H1 (cell line): ENCODE measurements around the gene FANCF. TPM values are rescaled to one million over a fixed set of nuclear protein-coding genes. Genes with fewer than 3 reads are reported as not detected.
A peak's percentile ranks its signal among the peaks of the same experiment; 100 is the strongest.

Experiments
- CTCF ChIA-PET: fragments of 300-600 bp; sonication (Branson Sonifier 250); formaldehyde crosslinking; loops from one replicate; lab custom pipeline; 2021; ENCODE audit not compliant: partially characterized antibody; lab: Charles Lee
- POLR2A ChIA-PET: fragments of 300-600 bp; sonication (Branson Sonifier 250); formaldehyde crosslinking; loops from one replicate; lab custom pipeline; 2021; ENCODE audit warnings: inconsistent platforms; ENCODE audit not compliant: partially characterized antibody; lab: Charles Lee
- DNase-seq, 2 experiments: peaks; one replicate each; pipeline versions ENCODE4 v3.0.0 to v3.0.0-alpha.2; 2010 to 2022; ENCODE audit warnings: low spot score in 2 of 2, low read depth in 1 of 2, mixed read lengths in 1 of 2
- FAIRE-seq: peaks from 2 replicates; lab custom pipeline; 2011; peaks lifted over from hg19 to GRCh38; lab: Jason Lieb, UNC
- H2AFZ ChIP-seq: 2 replicates; pipeline ENCODE4 v1.8.1; 2012; ENCODE audit warnings: low read length, inconsistent platforms
- H2AK5ac ChIP-seq: 2 replicates; pipeline ENCODE4 v1.6.1; 2013; ENCODE audit warnings: low read depth, low read length
- H2BK120ac ChIP-seq: replicated peaks from 2 replicates; pipeline ENCODE3; 2013; ENCODE audit warnings: low read depth, low read length, inconsistent platforms
- H2BK12ac ChIP-seq: 2 replicates; pipeline ENCODE4 v1.6.1; 2013; ENCODE audit warnings: low read depth, low read length
- H2BK15ac ChIP-seq: 2 replicates; pipeline ENCODE4 v1.6.1; 2013; ENCODE audit warnings: low read length
- H2BK20ac ChIP-seq: 2 replicates; pipeline ENCODE4 v1.6.1; 2013; ENCODE audit warnings: low read length
- H2BK5ac ChIP-seq: 2 replicates; pipeline ENCODE4 v1.6.1; 2013; ENCODE audit warnings: low read depth, low read length
- H3K14ac ChIP-seq: 2 replicates; pipeline ENCODE4 v1.6.1; 2013; ENCODE audit warnings: inconsistent platforms; ENCODE audit not compliant: insufficient read length
- H3K18ac ChIP-seq: 2 replicates; pipeline ENCODE4 v1.6.1; 2013; ENCODE audit warnings: low read length; ENCODE audit errors: extremely low read depth
- H3K23ac ChIP-seq: 2 replicates; pipeline ENCODE4 v1.6.1; 2013; ENCODE audit warnings: inconsistent platforms; ENCODE audit not compliant: insufficient read length
- H3K23me2 ChIP-seq: 2 replicates; pipeline ENCODE4 v1.6.1; 2013; ENCODE audit warnings: low read depth, low read length
- H3K27ac ChIP-seq: 2 replicates; pipeline ENCODE4 v1.6.1; 2011; ENCODE audit warnings: low read depth, low read length, inconsistent platforms
- H3K27me3 ChIP-seq, 4 experiments: replicated peaks in 1 of 4; 1 replicate in 1 of 4; 2 replicates in 3 of 4; pipeline versions ENCODE4 v1.6.1 to v1.8.1; 2011 to 2013; ENCODE audit warnings: low read length in 3 of 4, mild to moderate bottlenecking in 3 of 4, inconsistent platforms in 2 of 4, mixed read lengths in 2 of 4, moderate library complexity in 1 of 4; ENCODE audit not compliant: control insufficient read depth in 3 of 4, insufficient read depth in 3 of 4; ENCODE audit errors: extremely low read depth in 1 of 4
- H3K36me3 ChIP-seq, 4 experiments: 2 replicates each; pipeline versions ENCODE4 v1.6.1 to v1.8.1; 2011 to 2013; ENCODE audit warnings: mild to moderate bottlenecking in 4 of 4, low read length in 3 of 4, moderate library complexity in 2 of 4, control low read depth in 1 of 4, inconsistent platforms in 1 of 4; ENCODE audit not compliant: insufficient read depth in 4 of 4, control insufficient read depth in 2 of 4
- H3K4ac ChIP-seq: replicated peaks from 2 replicates; pipeline ENCODE3; 2013; ENCODE audit warnings: low read length, low read depth, mixed read lengths, inconsistent platforms; ENCODE audit not compliant: insufficient read length
- H3K4me1 ChIP-seq, 4 experiments: replicated peaks in 1 of 4; 1 replicate in 1 of 4; 2 replicates in 3 of 4; pipeline versions ENCODE4 v1.6.1 to v1.8.1; 2011 to 2013; ENCODE audit warnings: low read length in 3 of 4, inconsistent platforms in 2 of 4, mixed read lengths in 1 of 4; ENCODE audit not compliant: insufficient read depth in 4 of 4, control insufficient read depth in 3 of 4
- H3K4me2 ChIP-seq, 2 experiments: 2 replicates each; pipeline versions ENCODE4 v1.6.1 to v1.8.1; 2011 to 2013; ENCODE audit warnings: low read depth in 2 of 2, low read length in 2 of 2, control low read depth in 1 of 2, inconsistent platforms in 1 of 2, mild to moderate bottlenecking in 1 of 2; ENCODE audit not compliant: insufficient read depth in 1 of 2
- H3K4me3 ChIP-seq, 4 experiments: fragments of 200-600, 300-600 bp in 1 of 4; sonication (generic), shearing (Covaris generic), sonication (Bioruptor Twin) in 1 of 4; 2 replicates each; pipeline versions ENCODE4 v1.5.1 to v1.8.1; 2011 to 2016; ENCODE audit warnings: low read length in 4 of 4, low read depth in 3 of 4, control low read depth in 2 of 4, inconsistent platforms in 2 of 4, mild to moderate bottlenecking in 2 of 4, mixed read lengths in 1 of 4, moderate library complexity in 1 of 4; ENCODE audit not compliant: insufficient read depth in 2 of 4; ENCODE audit errors: extremely low read depth in 1 of 4
- H3K56ac ChIP-seq: replicated peaks from 2 replicates; pipeline ENCODE3; 2013; ENCODE audit warnings: low read depth, mild to moderate bottlenecking, mixed read lengths, low read length, inconsistent platforms; ENCODE audit not compliant: insufficient read length
- H3K79me1 ChIP-seq: 2 replicates; pipeline ENCODE4 v1.6.1; 2013; ENCODE audit warnings: low read depth, low read length, control low read depth
- H3K79me2 ChIP-seq, 2 experiments: 2 replicates each; pipeline versions ENCODE4 v1.6.1 to v1.8.1; 2012 to 2013; ENCODE audit warnings: low read length in 2 of 2, mild to moderate bottlenecking in 2 of 2, inconsistent platforms in 1 of 2; ENCODE audit not compliant: insufficient read depth in 2 of 2, control insufficient read depth in 1 of 2
- H3K9ac ChIP-seq, 4 experiments: replicated peaks in 1 of 4; 1 replicate in 1 of 4; 2 replicates in 3 of 4; pipeline versions ENCODE4 v1.6.1 to v1.8.1; 2011 to 2013; ENCODE audit warnings: low read depth in 3 of 4, low read length in 3 of 4, control low read depth in 2 of 4, mild to moderate bottlenecking in 2 of 4, moderate library complexity in 2 of 4, inconsistent platforms in 1 of 4; ENCODE audit errors: extremely low read depth in 1 of 4
- H3K9me3 ChIP-seq, 2 experiments: 2 replicates each; pipeline versions ENCODE4 v1.6.1 to v1.8.1; 2012 to 2013; ENCODE audit warnings: mild to moderate bottlenecking in 2 of 2, moderate library complexity in 2 of 2, control low read depth in 1 of 2, inconsistent platforms in 1 of 2, low read depth in 1 of 2, low read length in 1 of 2, mixed read lengths in 1 of 2; ENCODE audit not compliant: insufficient read depth in 2 of 2
- H4K20me1 ChIP-seq, 2 experiments: replicated peaks in 1 of 2; 2 replicates each; pipeline versions ENCODE3 to v1.8.1; 2011 to 2013; ENCODE audit warnings: inconsistent platforms in 2 of 2, low read length in 2 of 2, mild to moderate bottlenecking in 1 of 2; ENCODE audit not compliant: insufficient read depth in 2 of 2, control insufficient read depth in 1 of 2
- H4K5ac ChIP-seq: 2 replicates; pipeline ENCODE4 v1.6.1; 2013; ENCODE audit warnings: low read length, low read depth, mixed read lengths, inconsistent platforms; ENCODE audit not compliant: insufficient read length
- H4K8ac ChIP-seq: 2 replicates; pipeline ENCODE4 v1.8.0; 2013; ENCODE audit warnings: mild to moderate bottlenecking, moderate library complexity, low read length, inconsistent platforms; ENCODE audit not compliant: insufficient read depth; ENCODE audit errors: extremely low read depth
- H4K91ac ChIP-seq: replicated peaks from 2 replicates; pipeline ENCODE3; 2013; ENCODE audit warnings: low read length, mixed read lengths, inconsistent platforms; ENCODE audit not compliant: insufficient read length
- BACH1 ChIP-seq: IDR thresholded peaks from 2 replicates; pipeline ENCODE4 v1.6.1; 2012; ENCODE audit warnings: low read length, improper control_type of control experiment
- BRCA1 ChIP-seq: IDR thresholded peaks from 2 replicates; pipeline ENCODE4 v1.6.1; 2012; ENCODE audit warnings: low read depth, low read length, improper control_type of control experiment
- GABPA ChIP-seq: IDR thresholded peaks from 2 replicates; pipeline ENCODE4 v1.6.1; 2011; ENCODE audit warnings: mild to moderate bottlenecking, low read length, moderate library complexity, borderline replicate concordance; ENCODE audit not compliant: insufficient read depth
- GTF2F1 ChIP-seq: IDR thresholded peaks from 2 replicates; pipeline ENCODE4 v1.6.1; 2012; ENCODE audit warnings: low read depth, low read length, improper control_type of control experiment, borderline replicate concordance
- KDM4A ChIP-seq: IDR thresholded peaks from one replicate; pipeline ENCODE4 v1.7.1; 2012; ENCODE audit warnings: low read depth, mild to moderate bottlenecking, moderate library complexity, low read length, inconsistent platforms; ENCODE audit not compliant: severe bottlenecking
- NANOG ChIP-seq: IDR thresholded peaks from 2 replicates; pipeline ENCODE4 v1.6.1; 2011; ENCODE audit warnings: low read length, low read depth, mild to moderate bottlenecking, inconsistent platforms; ENCODE audit not compliant: insufficient read depth, poor library complexity, severe bottlenecking
- PHF8 ChIP-seq: fragments of 200-600 bp; sonication (generic); conservative IDR thresholded peaks from 2 replicates; pipeline ENCODE4 v1.7.1; 2012; ENCODE audit warnings: low read depth, mild to moderate bottlenecking, inconsistent platforms, low read length, moderate library complexity
- POU5F1 ChIP-seq: IDR thresholded peaks from 2 replicates; pipeline ENCODE4 v1.6.1; 2011; ENCODE audit warnings: low read depth, mild to moderate bottlenecking, low read length, moderate library complexity
- RAD21 ChIP-seq, 2 experiments: IDR thresholded peaks in 1 of 2; conservative IDR thresholded peaks in 1 of 2; 2 replicates each; pipeline ENCODE4 v1.6.1; 2011; ENCODE audit warnings: low read depth in 2 of 2, low read length in 2 of 2, improper control_type of control experiment in 1 of 2, inconsistent platforms in 1 of 2, mild to moderate bottlenecking in 1 of 2, moderate library complexity in 1 of 2
- SIN3A ChIP-seq, 2 experiments: IDR thresholded peaks in 1 of 2; conservative IDR thresholded peaks in 1 of 2; 2 replicates each; pipeline ENCODE4 v1.6.1; 2011 to 2012; ENCODE audit warnings: low read length in 2 of 2, improper control_type of control experiment in 1 of 2, low read depth in 1 of 2, mild to moderate bottlenecking in 1 of 2
- SP4 ChIP-seq: IDR thresholded peaks from 2 replicates; pipeline ENCODE4 v1.6.1; 2012; ENCODE audit warnings: low read length, inconsistent platforms
- TCF12 ChIP-seq: IDR thresholded peaks from 2 replicates; pipeline ENCODE4 v1.6.1; 2011; ENCODE audit warnings: low read depth, mild to moderate bottlenecking, low read length
- ZNF274 ChIP-seq: IDR thresholded peaks from 2 replicates; pipeline ENCODE4 v1.7.0; 2012; ENCODE audit warnings: low read length, borderline replicate concordance; ENCODE audit errors: extremely low read depth
- WGBS, 2 experiments: shearing (Covaris generic) in 1 of 2; methylation state at CpG; one replicate each; pipeline versions ENCODE4 v1.1.6 to v1.1.7; 2013 to 2015; ENCODE audit warnings: low lambda C conversion rate in 2 of 2, mixed read lengths in 2 of 2, inconsistent platforms in 1 of 2, low coverage in 1 of 2, missing lambda C conversion rate in 1 of 2; ENCODE audit not compliant: insufficient replicate concordance in 2 of 2, insufficient coverage in 1 of 2, insufficient read length in 1 of 2; ENCODE audit errors: extremely low coverage in 1 of 2, missing lambda C conversion rate in 1 of 2; 5-methylcytosine and 5-hydroxymethylcytosine counted together
- polyA plus RNA-seq, 7 experiments: library from polyadenylated mRNA; depleted of rRNA in 3 of 7; stranded (reverse) in 5 of 7; unstranded in 2 of 7; fragments of >200 nt in 5 of 7; fragments of 200-250 nt in 2 of 7; gene quantifications; 1 replicate in 5 of 7; 2 replicates in 1 of 7; 4 replicates in 1 of 7; pipeline versions ENCODE4 v1.2.1 to v1.2.3, GENCODE V29; 2011 to 2013; ENCODE audit warnings: missing spikeins in 2 of 7, mixed read lengths in 2 of 7
- total RNA-seq: library from RNA; stranded (reverse); fragmentation: NEBNext Ultra II Directional; extraction: Animal tissue kit (Norgen Biotek cat#: 25700); gene quantifications from 2 replicates; pipeline ENCODE4 v1.2.1, GENCODE V29; 2021

The FANCF gene
- total and polyA plus RNA-seq, 2 of the 8 experiments (the other 6 are each of a cell fraction or from before 2014, with no cell fraction given): 10.0 to 29.4 TPM

- no peak overlapping the region for H2BK15ac ChIP-seq
- no peak overlapping the region for H3K14ac ChIP-seq
- H2BK5ac ChIP-seq: no peak overlapping the region
- ChIA-PET POLR2A (interaction anchor here (0.8 to 1.5 kb wide), 2 partner anchors 32 to 174 kb away, joined by 3 read pairs; partner anchors contain the start of gene FANCF), CTCF (interaction anchor here (0.9 to 1.4 kb wide), 4 partner anchors 12 to 296 kb away, joined by 3 to 6 read pairs (median 5); no protein-coding TSS in a partner anchor)
- no peaks in the 10 kb centered on the region for H3K79me1 ChIP-seq
- H3K9me3 ChIP-seq: no peaks in the 10 kb centered on the region
- no peak overlapping the region for H3K18ac ChIP-seq
- H3K27ac ChIP-seq: no peak overlapping the region
- H3K23ac ChIP-seq: no peak overlapping the region
- no peak overlapping the region for H3K9ac ChIP-seq
- no peaks in the 10 kb centered on the region for H3K79me2 ChIP-seq
- H3K4me1 ChIP-seq: 0 out of 7 replicates have a peak, but pooled peaks cover 0 to 3% (median 0%) of the 10 kb centered on the region in 4 experiments
- H2BK120ac ChIP-seq: no peak overlapping the region
- no peaks in the 10 kb centered on the region for H3K36me3 ChIP-seq
- DNase-seq: no peak
- no peak overlapping the region for H2BK20ac ChIP-seq
- H3K23me2 ChIP-seq: no peaks in the 10 kb centered on the region
- H2BK12ac ChIP-seq: no peak overlapping the region
- H3K4me2 ChIP-seq: no peak overlapping the region
- no peak overlapping the region for H3K56ac ChIP-seq
- no peak overlapping the region for H4K91ac ChIP-seq
- H4K5ac ChIP-seq: no peak overlapping the region
- H3K4me3 ChIP-seq: no peak overlapping the region
- peak; percentile 55 for FAIRE-seq
- H4K8ac ChIP-seq: no peak overlapping the region
- H2AFZ ChIP-seq: no peak overlapping the region
- H2AK5ac ChIP-seq: no peak overlapping the region
- no peak overlapping the region for H3K4ac ChIP-seq
- 79% methylated on average over 1 of the region's 1 CpG; no CpG with 5 or more reads in 1 of the 2 experiments for WGBS, 2 experiments
- H4K20me1 ChIP-seq: no peaks in the 10 kb centered on the region
- no peaks in the 10 kb centered on the region for H3K27me3 ChIP-seq
- no peak for TF ChIP-seq GTF2F1
- no peak for TF ChIP-seq KDM4A
- TF ChIP-seq NANOG: no peak
- no peak for TF ChIP-seq PHF8
- TF ChIP-seq RAD21 (IDR thresholded peaks at IDR 0.05 in 1 of 2, conservative IDR thresholded peaks at IDR 0.05 in 1 of 2; ENCODE audit: low read depth in 2 of 2, low read length in 2 of 2): no peak
- TF ChIP-seq ZNF274: no peak
- TF ChIP-seq BACH1: no peak
- no peak for TF ChIP-seq POU5F1
- no peak for TF ChIP-seq SIN3A (conservative IDR thresholded peaks at IDR 0.05 in 1 of 2, IDR thresholded peaks at IDR 0.05 in 1 of 2; ENCODE audit: low read depth in 1 of 2, low read length in 2 of 2)
- no peak for TF ChIP-seq SP4
- TF ChIP-seq GABPA: no peak
- no peak for TF ChIP-seq BRCA1
- TF ChIP-seq TCF12: no peak
These were observed 31.6 kb upstream of the FANCF start for GRCh38 chr11:22657101-22657694.
